CD4-positive, alpha-beta T cell treated with Interleukin-15 for 1 hour (primary cell): ENCODE measurements around the gene NACC1.
"Not testable (repeated sequence)": the region's sequence is repeated elsewhere in the genome, so short reads cannot be mapped to it uniquely, and the experiment has no call there.

ENCODE experiments used
- DNase-seq: peaks from one replicate; pipeline ENCODE4 v3.0.0-alpha.2; 2020

NACC1 gene

GRCh38 chr19:13121551-13122274, 3.6 kb downstream of the NACC1 start:
- DNase-seq = peak; percentile 25

GRCh38 chr19:13122275-13122878, 4.3 kb downstream of the NACC1 start:
- DNase-seq = peak; percentile 33

DNA sequence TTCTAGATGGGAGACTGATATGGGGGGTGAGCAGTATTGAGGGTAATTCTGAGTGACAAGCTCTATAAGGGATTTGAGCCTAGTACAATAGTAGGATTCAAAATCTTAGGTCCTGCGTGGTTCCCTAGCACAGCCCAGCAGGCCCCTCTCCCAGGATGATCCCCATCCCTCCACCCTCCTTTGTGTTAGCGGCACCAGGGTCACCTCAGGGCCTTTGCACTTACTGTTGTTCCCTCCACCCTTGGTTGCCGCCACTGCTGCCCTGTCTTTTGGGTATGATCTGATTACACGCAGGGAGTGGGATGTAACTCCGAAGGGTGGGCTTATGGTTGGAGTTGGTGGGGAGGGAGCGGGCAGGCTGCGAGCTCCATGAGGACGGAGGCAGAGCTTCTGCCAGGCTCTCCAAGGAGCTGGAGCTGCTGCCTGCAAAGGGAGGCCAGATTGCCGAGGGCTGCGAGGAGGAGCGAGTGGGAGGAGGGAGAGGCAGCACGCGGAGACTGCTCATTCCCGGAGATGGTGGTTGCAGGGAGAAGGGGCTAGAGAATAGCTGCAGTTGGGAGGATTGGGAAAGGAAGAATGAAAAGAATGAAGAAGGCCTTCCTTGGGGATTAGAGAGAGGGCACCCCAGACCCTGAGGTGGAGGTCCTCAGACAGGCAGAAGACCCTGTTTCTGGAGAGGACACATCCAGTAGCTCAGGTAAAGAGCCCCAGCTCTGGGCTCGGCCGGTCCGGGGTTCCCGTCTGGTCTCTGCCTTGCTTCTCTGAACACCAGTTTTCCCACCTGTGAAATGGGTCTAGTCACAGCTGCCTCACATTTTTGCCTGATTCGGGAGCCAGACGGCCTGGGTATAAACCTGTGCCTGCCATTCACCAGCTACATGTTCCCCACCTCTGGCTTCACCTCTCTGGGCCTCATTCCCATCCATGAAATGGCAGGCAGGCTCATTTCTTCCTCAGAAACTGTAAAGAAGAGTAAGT, 5.2 kb downstream of the NACC1 start:
- DNase-seq = no peak

DNA sequence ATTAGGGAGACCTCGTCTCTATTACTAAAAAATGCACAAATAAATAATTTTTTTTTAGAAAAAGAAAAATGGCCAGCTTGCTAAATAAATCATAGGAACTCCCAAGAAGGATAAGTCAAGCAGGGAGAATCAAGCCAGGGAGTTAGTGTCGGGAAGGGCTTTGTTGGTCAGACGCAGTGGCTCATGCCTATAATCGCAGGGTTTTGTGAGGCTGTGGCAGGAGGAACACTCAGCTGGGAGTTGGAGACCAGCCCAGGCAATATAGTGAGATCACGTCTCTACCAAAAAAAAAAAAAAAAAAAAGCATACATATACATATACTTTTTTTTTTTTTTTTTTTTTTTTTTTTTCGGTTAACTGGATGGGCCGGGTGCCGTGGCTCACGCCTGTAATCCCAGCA, 9.0 kb downstream of the NACC1 start:
- no peak for DNase-seq

GRCh38 chr19:13127811-13128575, 9.9 kb downstream of the NACC1 start:
- no peak for DNase-seq

DNA sequence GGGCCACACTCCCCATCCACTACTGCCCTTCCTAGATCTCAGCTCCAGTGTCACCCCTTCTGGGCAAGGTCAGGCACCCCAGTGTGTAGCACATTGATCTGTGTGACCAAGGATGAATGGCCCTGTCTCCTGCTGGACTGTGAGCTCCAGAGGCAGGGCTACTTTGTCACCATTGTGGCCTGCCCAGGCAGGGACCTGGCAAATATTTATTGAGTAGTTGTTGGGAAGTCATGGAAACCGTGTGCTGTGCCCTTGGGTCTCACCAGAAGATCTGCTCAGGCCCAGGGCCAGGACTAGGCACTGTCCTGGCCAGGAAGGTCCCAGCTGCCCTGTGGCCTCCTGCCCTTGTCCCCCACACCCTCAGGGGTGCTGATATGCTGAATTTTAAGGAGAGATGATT, 10.5 kb downstream of the NACC1 start:
- DNase-seq = no peak

GRCh38 chr19:13129384-13129783, 11.3 kb downstream of the NACC1 start:
- DNase-seq = no peak

DNA sequence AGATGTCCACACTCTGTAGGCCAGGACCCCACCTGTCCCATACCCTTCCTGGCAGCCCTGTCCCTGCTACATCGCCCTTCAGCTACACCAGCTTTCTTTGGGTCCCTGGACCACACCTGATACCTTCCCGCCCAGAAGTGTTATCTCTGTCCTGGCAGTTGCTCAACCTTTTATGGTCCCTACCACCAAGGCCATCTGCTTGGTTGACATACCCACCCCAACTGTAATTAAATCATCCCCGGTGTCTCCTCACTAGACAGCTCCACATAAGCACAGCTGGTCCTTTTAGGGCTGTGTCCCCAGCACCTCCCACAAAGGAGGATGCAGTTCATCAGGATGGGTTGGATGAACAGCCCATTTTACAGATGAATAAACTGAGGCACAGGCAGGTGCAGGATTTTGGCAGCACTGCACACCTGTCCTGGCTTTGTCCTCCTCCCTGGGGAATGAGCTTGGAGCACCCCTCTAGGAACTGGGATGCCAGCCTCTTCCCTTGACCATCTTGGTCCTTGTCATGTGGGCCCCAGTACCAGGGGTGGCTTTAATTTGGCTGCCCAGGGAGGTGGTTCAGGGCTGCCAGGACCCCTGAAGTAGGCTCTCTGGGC, 12.9 kb downstream of the NACC1 start:
- no peak for DNase-seq

DNA sequence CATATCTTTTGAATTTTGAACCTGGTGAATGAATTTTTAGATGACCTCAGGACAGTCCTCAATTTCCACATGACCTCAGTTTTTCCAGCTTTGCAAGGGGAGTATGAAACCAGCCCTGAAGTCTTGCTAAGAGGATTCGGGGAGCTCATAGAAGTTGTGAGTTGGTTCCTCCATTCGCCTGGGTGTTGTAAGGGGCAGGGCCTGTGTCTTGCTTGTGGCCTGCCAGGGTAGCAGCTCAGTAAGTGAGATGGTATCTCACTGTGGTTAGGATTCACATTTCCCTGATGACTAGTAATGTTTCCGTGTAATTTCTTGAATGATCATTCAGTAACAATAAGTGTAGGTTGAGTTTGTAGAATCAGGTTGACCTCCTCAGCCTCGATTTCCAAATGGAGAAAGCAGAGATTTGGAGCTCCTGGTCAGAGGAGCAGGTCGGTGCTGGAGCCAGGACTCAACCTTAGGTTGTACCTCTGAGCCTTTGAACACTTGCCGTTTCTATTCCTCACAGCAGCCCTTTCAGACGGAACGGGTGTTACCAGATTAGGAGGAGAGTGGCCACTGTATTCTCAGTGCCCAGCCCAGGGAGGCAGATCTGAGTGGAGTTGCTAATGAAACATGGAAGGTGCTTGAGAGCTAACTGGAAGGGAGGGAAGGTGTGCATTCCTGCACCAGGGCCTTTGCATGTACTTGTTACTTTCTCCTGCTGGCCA, 14.6 kb downstream of the NACC1 start:
- no peak for DNase-seq

DNA sequence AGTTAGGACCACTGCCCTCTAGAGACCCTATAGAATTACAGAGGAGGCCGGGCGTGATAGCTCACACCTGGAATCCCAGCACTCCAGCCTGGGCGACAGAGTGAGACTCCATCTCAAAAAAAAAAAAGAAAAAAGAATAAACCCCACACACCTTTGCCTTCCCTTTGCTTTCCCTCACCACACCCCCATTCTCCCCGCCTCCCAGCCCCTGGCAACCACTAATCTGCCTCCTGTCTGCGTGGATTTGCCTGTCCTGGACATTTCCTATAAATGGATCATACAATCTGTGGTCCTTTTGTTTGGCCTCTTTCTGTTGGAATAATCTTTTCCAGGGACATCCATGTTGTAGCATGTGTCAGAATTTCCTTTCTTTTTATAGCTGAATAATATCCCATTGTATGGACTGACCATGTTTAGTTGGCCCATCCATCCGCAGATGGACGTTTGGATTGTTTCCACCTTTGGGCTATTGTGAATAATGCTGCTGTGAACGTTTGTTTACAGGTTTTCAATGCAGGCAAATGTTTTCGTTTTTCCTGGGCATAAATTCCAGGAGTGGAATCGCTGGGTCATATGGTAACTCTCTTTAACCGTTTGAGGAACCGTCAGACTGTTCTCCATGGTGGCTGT, 15.3 kb downstream of the NACC1 start:
- no peak for DNase-seq

DNA sequence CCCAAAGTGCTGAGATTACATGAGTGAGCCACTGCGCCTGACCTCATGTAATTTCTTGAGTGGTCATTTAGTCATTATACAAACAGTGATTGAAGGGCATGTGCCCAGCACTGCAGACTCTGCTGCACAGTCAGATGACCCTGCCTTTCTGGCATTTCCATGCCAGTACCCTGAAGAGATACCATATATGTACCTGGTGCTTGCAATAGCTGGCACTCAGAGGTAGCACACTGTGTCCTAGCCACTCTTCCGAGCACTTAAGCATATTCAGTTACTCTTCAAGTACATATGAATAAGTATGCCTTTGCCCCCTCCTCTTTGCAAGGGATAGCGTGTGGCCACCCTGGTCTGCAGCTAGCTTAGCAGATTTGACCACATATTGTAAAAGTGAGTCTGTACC, 16.6 kb downstream of the NACC1 start:
- DNase-seq = no peak

DNA sequence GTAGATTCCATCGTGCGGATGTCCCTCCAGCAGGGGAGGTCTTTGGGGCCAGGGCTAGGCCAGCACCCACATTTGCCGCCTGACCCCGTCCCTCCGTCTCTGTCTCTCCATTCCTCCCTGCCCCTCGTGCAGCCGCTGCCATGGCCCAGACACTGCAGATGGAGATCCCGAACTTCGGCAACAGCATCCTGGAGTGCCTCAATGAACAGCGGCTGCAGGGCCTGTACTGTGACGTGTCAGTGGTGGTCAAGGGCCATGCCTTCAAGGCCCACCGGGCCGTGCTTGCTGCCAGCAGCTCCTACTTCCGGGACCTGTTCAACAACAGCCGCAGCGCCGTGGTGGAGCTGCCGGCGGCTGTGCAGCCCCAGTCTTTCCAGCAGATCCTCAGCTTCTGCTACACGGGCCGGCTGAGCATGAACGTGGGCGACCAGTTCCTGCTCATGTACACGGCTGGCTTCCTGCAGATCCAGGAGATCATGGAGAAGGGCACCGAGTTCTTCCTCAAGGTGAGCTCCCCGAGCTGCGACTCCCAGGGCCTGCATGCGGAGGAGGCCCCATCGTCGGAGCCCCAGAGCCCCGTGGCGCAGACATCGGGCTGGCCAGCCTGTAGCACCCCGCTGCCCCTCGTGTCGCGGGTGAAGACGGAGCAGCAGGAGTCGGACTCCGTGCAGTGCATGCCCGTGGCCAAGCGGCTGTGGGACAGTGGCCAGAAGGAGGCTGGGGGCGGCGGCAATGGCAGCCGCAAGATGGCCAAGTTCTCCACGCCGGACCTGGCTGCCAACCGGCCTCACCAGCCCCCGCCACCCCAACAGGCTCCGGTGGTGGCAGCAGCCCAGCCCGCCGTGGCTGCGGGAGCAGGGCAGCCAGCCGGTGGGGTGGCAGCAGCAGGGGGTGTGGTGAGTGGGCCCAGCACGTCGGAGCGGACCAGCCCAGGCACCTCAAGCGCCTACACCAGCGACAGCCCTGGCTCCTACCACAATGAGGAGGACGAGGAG, 17.3 kb downstream of the NACC1 start:
- no peak for DNase-seq

- no peak for DNase-seq
Observed at GRCh38 chr19:13137290-13137794, 19.3 kb downstream of the NACC1 start.

GRCh38 chr19:13138171-13138915, 20.3 kb downstream of the NACC1 start:
- DNase-seq = no peak

GRCh38 chr19:13138916-13139198, 20.8 kb downstream of the NACC1 start:
- no peak for DNase-seq

DNA sequence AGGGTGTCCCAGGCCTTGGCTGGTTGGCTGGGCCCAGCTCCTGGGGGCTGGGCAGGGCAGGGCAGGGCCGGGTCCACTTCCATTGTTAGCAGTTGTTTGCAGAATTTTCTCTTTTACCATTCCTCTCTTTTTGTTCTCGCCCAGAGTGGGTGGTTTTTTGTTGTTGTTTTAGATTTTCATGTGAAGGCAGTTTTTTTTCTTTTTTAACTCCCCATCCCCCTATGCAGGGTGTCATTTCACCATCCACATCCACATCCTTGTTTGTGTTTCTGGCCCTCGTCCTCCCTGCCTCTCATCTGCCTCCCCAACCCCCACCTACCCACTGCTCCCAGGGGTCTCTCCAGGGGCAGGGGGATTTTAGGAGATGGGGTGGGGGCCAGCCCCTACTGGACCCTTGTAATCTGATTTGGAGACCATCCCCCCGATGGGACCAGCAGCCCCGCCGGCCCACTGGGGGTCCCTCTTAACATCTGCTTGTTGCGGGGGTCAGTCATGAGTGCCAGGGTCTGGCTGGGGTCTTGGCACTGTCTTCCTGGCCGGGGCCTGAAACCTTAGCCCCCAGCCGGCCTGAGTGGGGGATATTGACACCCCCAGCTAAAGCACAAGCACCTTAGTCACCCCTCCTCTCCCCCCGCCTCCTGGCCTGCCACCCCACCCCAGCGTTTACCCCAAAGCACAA, 21.7 kb downstream of the NACC1 start:
- no peak for DNase-seq

DNA sequence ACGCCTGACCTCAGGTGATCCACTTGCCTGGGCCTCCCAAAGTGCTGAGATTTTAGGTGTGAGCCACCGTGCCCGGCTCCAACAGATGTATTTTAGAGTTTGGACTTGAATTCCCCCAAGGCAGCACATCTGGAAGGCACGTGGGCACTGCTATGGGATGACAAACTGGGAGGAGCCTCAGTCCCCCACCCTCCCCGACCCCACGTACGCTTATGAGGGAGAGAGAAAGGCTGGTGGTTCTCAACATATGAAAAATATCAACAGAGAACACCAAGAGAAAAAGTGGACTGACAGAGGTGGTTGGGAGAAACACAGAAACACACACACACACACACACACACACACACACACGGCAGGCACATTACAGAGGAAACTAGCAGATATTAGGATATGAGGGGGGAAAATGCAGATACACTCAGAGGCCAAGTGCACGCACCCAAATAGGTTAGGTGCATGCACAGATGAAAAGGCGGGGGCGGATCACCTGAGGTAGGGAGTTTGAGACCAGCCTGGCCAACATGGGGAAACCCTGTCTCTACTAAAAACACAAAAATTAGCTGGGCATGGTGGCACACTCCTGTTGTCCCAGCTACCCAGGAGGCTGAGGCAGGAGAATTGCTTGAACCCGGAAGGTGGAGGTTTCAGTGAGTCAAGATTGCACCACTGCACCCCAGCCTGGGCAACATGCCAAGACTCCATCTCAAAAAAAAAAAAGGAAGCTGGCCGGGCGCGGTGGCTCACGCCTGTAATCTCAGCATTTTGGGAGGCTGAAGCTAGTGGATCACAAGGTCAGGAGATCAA, 28.9 kb downstream of the NACC1 start:
- peak; percentile 49 for DNase-seq

DNA sequence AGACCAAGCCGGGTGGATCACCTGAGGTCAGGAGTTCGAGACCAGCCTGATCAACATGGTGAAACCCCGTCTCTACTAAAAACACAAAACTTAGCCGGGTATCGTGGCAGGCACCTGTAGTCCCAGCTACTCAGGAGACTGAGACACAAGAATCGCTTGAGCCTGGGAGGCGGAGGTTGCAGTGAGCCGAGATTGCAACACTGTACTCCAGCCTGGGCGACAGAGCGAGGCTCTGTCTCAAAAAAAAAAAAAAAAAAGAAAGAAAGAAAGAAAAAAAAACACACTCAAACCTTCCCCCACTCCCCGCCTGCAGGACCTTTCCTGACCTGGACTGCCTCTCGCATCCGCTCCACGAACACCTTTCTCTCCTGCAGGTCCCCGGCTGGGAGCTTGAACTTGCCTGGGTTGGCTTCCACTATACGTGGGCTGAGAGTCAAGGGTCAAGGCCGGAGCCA, 31.1 kb downstream of the NACC1 start:
- DNase-seq = not testable (repeated sequence)
